CD4-positive, alpha-beta T cell treated with Interleukin-4 for 4 hours (primary cell): ENCODE measurements around the gene UVRAG.
"Not testable (repeated sequence)": the region's sequence is repeated elsewhere in the genome, so short reads cannot be mapped to it uniquely, and the experiment has no call there.

Source experiments
- DNase-seq: peaks from one replicate; pipeline ENCODE4 v3.0.0-alpha.2; 2020

Gene UVRAG

DNA sequence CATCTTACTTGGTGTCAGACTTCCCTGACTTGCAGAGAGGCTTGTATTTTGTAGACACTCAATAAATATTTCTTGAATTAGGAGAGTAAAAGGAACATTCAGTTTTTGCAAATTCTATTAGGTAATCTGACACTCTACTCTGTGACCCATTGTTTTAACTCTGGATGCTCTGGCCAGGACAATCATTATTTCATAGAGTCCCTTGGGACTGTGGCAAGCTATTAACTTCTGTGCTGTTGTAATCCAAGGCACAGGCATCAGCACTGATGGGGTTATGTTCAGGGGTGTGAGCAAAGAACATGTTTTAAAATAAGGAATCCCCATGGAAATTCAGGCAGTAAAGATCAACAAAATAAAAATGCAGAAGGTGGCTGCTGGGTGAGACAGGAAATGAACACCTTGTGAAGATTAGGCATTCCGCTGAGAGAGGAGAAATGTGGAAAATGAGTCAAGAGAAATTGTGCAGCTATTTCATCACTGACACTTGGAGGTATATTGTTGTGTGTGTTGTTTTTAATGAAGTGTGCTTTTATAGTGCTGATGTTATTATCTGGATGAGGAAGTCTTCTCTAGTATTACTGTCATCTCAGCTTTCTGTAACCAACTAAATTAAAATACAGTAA lies 216.1 kb downstream of the UVRAG start:
- DNase-seq: no peak

DNA sequence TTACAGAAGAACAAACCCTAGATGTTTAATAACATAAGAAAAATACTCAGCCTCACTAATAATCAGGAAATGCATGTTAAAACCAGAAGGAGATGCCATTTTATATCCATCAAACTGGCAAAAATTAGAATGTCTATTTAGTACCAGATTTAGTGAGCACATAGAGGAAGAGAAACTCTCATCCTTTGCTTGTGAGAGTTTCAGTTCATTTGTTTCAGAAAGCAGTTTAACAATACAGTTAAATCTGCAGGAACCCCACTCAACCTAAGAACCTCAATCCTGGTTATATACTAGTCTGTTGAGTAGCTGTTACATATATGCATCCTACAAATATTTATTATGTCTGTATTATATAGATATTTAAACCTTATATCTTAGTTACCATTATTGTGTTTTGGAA lies 218.7 kb downstream of the UVRAG start:
- DNase-seq: no peak

DNA sequence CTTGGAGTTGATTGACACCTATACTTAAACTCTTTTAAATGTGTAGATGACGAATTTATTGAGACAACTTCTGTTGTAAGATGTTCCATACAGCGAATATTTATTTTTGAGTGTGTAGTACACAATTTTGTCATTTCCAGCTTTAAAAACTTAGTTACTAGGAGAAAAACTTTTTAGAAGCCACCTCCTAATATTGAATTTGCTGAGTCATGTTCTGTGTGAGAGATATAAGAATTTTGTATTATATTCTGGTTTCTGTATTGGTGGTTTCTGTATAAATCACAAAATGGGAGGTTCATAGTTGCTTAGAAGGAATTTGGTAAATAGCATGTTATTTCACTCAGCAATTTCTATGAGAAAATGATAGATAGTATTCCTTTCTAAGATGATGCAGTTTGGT lies 220.0 kb downstream of the UVRAG start:
- no peak for DNase-seq

DNA sequence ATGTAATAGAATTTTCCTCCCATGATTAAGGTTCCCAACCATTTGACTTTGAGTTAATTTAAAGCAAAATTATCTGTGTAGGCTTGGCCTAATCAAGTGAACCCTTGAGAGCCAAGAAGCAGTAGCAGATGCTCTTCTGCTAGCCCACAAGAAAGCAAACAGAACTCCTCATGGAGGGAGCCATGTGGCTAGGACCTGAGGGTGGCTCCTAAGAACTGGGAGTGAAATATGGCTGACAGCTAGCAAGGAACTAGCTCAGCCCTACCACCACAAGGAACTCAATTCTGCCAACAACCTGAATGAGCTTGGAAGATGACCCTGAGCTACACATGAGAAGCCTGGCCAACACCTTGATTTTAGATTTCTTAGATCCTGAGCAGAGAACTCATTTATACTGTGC lies 223.6 kb downstream of the UVRAG start:
- DNase-seq: no peak

DNA sequence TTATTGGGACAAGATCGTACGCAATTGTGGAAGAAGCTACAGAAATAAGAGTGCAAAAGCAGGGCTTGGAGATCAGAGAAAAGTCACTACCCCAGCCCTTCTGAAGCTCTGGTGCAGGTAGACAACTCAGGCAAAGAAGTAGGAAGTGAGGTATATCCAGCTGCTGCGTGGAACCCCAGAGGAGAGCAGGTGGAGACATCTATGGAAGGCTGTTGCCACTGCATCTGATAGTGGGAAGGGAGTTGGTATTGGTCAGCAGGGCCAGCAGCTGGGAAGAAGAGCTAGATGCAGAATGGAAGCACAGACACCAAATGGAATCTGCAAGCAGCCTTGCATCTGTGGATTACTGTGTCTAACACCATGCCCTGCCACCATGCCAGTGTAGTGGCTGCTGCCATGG lies 226.2 kb downstream of the UVRAG start:
- DNase-seq: no peak

DNA sequence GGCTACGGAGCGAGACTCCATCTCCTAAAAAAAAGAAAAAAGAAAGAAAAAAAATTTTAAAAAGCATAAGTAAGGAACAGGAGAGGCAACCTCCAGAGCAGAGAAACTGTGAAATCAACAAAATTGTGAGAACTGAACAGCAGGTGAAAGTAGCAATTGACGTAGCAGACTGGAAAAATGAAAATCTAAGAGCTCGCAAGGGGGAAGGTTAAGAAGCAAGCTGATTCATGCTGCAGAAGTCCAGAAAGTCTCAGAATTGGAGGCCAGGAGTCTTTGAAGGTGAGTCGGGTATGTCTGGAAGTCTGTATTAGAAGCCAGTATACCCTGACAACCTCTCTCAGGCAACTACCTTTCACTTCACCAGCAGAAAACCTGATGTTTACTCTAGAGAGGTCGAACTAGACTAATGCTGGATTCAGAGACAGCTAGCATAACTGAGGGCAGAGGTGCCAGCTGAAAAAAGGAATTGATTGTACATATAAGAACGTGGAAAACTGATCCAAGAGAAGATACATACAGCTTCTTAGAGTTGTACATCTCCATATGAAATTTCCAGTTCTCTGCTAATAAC lies 229.8 kb downstream of the UVRAG start:
- no peak for DNase-seq

DNA sequence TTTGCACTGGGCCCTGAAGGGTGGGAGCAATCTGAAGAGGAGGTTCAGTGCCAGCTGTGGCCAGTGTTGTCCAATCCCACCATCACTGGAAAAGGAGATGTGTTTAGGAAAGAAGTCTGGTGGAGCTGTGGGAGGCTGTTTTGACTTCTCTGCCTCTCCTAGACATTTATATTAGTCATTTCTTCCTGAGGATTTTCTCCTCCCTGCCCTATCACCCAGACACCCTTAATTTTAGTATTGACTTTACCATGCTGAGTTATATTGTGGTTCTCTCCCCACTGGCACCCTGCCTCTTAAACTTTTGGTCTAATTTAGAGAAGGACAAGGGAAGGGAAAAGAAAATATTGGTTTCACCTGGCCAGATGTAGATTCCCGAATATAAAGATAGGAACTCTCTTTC lies 232.2 kb downstream of the UVRAG start:
- DNase-seq: no peak

DNA sequence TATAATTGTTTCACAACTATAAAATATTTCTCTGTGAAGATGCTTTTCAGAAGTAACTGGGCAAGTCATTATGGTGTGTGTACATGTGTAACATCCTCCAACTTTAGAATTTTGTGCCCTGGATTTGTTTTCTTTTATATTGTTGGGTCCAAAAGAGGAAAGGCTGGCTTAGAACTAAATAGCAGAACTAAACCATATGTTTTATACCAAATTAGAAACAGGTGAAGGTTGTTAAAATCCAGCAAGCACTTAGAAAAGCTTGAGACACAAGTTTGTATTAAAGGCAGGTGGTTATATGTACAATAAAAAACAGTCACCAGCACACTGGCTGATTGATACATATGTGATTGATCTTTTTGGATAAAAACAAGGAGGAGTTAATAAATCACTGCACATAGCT lies 232.8 kb downstream of the UVRAG start:
- DNase-seq: no peak

DNA sequence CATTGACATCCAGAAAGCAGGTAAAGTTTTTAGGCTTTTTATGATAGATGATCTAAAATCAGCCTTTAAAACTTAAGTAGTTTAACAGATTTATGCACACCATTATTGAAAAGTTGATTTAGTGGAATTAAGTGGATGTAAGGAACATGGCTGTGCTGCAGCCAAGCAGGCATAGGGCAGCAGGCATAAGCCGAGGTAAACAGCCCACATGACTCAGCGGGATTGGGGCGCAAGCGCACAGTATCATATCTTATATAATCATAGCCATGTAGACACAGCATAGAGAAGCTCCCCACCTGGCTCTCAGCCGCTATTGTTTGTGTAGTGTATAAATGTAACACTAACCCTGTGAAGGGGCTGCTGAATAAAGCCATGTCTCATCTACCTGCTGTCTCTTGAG lies 233.8 kb downstream of the UVRAG start:
- DNase-seq: no peak

DNA sequence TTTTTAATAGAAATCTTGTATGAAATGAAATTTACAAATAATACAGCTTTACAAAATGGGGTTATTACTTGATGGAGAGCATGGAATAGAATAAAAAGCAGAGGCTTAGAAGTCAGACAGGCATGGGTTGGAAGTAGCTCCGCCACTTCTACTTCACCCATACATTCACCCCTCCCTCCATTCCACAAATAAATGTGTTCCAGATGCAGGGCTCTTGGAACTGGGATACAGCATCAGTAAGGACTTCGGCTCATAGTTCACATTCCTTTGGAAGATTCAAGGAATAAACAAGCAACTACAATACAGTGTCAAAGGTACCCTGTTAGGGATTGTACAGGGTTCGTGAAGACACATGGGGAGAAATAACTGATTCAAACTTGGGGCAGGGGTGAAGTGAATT lies 234.5 kb downstream of the UVRAG start:
- no peak for DNase-seq

DNA sequence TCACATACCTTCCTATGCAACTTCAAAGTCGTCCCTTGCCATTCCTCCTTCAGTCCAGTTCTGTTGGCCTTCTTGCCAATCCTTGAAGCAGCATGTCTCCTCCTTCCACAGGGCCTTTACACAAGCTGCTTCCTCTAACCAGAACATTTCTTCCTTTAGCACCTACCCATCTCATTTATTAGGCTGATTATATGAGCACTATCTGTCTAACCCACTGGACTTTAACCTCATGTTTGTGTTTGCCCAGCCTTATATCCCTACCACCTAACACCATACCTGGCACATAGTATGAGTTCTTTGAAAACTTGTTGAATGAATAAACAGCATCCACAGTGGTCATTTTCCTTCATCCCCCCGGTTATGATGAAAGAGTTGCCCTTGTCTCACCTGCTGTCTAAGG lies 236.9 kb downstream of the UVRAG start:
- no peak for DNase-seq

DNA sequence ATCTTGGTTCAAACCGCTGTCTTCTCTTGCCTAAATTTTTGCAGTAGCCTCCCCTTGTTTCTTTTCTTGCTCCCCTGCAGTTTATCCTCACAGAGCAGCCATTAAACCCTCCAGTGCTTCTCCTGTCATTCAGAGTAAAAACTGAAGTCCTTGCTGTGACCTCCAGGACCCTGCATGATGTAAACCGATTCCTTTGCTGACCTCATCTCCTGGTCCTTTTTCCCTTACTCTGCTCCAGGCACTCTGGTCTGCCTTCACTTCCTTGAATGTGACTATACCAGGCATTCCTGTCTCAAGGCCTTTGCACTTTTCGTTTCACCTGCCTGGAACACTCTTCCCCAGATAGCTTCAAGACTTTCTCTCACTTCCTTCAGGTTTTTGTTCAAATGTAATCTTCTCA lies 239.3 kb downstream of the UVRAG start:
- DNase-seq: no peak

DNA sequence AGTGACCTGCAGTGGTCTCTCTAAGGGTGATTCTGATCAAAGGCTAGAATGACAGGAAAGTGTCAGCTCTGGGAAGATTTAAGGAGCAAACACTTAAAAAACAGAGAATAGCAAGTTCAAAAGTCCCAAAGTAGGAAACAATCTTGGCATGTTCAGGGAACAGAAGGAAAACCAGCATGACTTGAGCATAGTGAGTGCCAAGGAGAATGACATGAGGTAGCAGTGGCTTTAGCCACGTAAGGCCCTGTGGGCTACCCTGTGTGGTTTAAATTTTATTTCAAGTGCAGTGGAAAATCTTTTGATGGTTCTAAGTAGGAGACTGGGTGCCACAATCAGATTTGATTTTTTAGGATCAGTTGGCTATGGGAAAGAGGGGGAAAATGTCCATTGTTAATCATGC lies 241.9 kb downstream of the UVRAG start:
- no peak for DNase-seq

DNA sequence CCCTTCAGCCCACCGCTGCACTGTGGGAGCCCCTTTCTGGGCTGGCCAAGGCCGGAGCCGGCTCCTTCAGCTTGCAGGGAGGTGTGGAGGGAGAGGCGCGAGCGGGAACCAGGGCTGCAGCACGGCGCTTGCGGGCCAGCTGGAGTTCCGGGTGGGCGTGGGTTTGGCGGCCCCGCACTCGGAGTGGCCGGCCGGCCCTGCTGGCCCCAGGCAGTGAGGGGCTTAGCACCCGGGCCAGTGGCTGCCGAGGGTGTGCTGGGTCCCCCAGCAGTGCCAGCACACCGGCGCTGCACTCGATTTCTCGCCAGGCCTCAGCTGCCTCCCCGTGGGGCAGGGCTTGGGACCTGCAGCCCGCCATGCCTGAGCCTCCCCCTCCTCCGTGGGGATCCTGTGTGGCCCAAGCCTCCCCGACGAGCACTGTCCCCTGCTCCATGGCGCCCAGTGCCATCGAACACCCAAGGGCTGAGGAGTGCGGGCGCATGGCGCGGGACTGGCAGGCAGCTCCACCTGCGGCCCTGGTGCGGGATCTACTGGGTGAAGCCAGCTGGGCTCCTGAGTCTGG lies 245.5 kb downstream of the UVRAG start:
- not testable (repeated sequence) for DNase-seq

DNA sequence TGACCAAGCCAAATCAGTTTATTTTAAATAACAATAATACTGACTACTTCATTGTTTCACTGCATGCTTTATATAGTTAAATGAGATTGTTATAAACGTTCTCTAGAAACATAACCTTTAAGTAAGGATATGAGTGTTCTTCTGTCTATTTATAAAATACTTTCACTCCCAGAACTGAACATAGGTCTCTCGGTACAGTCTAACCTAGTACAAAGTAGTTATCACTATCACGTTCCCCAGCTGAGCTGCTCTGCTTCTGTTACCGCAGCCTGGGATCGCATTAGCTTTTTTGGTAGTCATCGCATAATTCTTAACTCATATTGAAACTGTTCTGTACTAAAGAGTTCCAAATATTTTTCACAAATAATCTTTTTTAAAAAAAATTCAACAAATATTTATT lies 247.7 kb downstream of the UVRAG start:
- DNase-seq: no peak

DNA sequence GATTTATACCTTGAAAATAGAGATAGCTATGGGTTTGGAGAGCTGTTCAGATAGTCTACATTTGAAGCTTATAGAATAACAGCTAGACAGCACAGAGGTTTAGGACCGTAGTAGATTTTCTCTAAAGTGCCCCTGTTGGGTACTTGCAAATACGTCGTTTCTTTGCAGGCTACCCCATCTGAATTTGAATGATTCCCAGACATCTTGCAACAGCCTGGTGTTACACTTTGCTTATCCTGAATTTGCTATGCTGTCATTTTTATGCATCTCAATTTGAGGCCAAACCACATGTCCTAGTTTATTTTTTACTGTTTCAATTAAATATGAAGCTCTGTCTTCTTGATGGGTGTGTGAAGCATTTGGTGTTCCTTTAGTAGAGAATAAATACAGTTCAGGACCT lies 249.2 kb downstream of the UVRAG start:
- no peak for DNase-seq

DNA sequence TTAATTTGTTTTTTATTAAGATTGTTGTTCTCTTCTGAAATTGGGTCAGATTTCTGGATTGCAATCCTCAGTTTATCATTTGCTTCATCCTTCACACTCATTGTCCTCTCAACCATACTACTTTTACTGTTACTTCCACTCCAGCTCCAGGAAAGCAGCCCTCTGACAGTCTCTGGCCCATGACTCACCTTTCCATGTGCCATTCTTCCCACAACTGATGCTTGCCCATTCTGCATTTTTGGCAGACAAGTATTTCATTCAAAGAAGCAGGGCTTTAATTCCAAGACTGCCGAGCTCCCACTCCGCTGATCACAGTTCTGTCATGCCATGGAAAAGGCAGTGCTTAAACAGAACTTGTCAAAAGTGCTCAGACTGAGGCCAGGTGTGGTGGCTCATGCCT lies 252.1 kb downstream of the UVRAG start:
- DNase-seq: no peak

DNA sequence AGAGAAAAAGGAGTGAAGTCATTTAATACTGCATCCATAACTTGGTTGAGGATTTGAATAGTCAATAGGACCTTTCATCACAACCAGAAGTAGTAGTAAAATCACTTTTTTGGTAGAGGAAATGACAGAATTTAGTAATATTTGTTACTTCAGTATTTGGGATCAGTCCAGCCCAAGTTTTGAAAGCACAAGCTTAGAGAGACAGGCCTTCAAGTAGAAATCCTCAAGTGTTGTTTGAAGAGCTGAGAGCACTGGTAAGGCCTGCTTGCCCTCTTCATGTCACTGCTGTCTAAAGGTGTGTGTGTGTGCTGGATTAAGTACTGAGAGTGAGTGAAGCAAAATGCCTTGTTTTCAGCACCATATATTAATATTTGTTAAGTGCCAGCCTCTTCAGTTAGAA lies 254.0 kb downstream of the UVRAG start:
- no peak for DNase-seq

DNA sequence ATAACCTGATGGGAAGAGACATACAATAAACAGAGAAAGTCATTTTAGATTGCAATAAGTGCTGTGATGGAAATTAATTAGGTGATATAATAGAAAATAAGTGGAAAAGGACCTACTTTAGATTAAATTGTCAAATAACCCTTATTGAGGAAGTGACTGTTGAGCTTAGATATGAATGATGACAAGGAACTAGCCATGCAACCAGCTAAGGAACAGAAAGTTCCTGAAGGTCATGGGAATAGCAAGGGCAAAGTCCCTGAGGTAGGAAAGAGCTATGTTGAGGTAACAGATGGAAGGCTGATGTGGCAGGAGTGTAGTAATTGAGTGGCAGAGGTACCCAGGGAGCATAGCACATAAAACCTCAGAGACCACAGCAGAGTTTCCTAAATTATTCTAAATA lies 256.1 kb downstream of the UVRAG start:
- DNase-seq: no peak

DNA sequence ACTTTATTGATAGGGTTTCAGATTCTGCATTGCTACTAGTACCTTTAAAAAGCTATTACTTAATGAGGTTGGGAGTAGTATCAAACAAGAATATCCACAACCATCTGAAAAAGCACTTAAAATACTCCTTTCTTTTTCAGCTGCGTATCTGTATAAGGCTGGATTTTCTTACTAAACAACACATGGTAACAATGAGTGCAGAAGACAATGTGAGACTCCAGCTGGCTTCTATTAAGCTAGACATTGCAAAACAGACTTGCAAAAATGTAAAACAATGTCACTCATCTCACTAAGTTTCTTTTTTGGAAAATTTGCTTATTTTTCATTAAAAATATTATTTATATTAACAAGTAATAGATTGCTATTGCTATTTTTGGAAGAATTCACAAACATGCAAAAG lies 258.7 kb downstream of the UVRAG start:
- DNase-seq: no peak

DNA sequence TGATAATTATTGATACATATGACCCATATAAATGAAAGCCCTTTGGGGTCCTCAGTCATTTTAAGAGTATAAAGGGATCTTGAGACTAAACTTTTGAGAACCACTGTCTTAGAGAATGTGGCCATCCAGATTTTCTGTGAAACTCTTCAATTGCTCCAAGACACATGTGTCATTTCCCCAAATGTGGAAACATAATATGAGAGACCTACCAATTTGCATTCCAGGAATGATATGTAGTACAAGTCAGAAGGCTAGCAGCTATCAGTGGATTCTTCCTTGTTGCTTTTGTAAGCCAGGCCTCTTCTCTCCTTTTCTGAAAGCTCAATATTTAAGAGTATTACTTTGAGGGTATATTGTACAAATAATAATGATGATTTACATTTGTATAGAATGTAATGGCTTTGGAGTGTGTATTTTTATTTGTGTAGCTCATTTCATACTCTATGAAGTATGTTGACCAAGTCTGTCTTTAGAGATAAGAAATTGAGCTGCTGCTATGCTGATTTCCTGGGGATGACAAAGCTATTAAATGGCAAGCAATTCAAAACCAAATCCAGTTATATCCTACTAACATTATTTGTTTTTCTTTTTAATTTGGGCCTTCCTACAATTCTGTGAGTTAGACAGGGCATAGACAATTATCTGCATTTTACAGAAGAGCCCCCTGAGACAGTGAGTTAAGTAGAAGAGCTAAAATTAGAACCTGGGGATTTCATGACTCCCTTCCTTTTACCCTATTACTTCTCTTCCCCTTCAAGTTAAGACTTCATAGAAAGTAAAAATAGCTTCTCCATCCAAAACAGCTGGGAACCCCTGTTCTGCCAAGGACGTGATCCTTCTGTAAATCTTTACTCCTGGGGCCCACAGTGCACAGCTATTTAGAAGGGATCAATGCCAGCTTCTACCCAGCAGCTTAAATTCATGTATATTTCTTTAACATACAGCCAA lies 259.4 kb downstream of the UVRAG start:
- DNase-seq: no peak

DNA sequence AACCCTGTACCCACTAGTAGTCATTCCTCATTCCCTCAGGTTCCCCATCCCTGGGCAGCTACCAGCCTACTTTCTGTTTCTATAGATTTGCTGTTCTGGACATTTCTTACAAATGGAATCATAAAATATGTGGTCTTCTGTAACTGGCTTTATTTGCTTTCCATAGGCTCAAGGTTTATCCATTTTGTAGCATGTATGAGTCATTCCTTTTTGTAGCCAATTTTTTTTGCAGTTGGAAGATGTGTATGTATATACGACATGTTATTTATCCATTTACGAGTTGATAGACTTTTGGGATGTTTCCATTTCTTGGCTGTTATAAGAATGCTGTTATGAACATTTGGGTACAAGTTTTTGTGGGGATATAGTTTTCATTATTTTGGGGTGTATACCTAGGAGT lies 260.7 kb downstream of the UVRAG start:
- DNase-seq: no peak

DNA sequence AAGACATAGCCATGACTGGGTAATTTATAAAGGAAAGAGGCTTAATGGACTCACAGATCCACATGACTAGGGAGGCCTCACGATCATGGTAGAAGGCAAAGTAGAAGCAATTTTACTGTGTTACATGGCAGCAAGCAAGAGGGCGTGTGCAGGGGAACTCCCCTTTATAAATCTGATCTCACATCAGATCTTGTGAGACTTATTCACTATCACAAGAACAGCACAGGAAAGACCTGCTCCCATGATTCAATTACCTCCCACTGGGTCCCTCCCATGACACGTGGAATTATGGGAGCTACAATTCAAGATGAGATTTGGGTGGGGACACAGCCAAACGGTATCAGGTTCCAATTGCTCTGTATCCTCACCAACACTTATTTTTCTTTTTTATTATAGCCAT lies 261.2 kb downstream of the UVRAG start:
- not testable (repeated sequence) for DNase-seq

DNA sequence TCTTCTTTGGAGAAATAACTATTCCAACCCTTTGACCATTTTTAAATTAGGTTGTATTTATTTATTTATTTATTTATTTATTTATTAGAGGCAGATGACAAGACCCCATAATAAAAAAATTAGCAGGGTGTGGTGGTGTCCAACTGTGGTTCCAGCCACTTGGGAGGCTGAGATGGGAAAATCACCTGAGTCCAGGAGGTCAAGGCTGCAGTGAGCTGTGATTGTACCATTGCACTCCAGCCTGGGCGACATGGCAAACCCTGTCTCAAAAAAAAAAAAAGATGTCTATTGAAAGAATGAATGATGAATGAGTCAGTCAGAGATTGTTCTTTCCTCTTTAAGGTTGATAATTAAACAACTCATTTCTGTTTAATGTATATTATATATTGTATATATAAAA lies 261.7 kb downstream of the UVRAG start:
- no peak for DNase-seq
